ENCODE measurements around the gene LECT2. TPM values are rescaled to one million over a fixed set of nuclear protein-coding genes. Genes with fewer than 3 reads are reported as not detected.

The LECT2 gene
- total RNA-seq, 4 donors from 2014 or later, result not detected

GRCh38 chr5:135913713-135914626, 40.8 kb downstream of the LECT2 start:
- Histone ChIP-seq H3K9me3 (no peaks in the 10 kb centered on the region), H3K4me3 (no peak overlapping the region), H3K4me1 (no peaks in the 10 kb centered on the region), H3K36me3 (no peaks in the 10 kb centered on the region), H3K27ac (no peak overlapping the region), H3K27me3 (no peaks in the 10 kb centered on the region)
- TF ChIP-seq CTCF (IDR thresholded peaks at IDR 0.05), result no peak
- no peak for TF ChIP-seq POLR2A (IDR thresholded peaks at IDR 0.05)
- DNase-seq, result no peak
- intact Hi-C loops (cut with DNase I; ENCODE audit: low total_unique reads), result no loop called here

- no peak for TF ChIP-seq POLR2A (IDR thresholded peaks at IDR 0.05)
- no peak for TF ChIP-seq CTCF (IDR thresholded peaks at IDR 0.05)
- intact Hi-C loops (cut with DNase I; ENCODE audit: low total_unique reads), result no loop called here
- Histone ChIP-seq H3K36me3 (no peaks in the 10 kb centered on the region), H3K27me3 (no peaks in the 10 kb centered on the region), H3K4me3 (no peak overlapping the region), H3K27ac (no peak overlapping the region), H3K9me3 (no peaks in the 10 kb centered on the region), H3K4me1 (no peaks in the 10 kb centered on the region)
- DNase-seq, result no peak
Observed at GRCh38 chr5:135905144-135905543, 49.6 kb downstream of the LECT2 start.

- H3K27me3 ChIP-seq, result peaks cover 0 to 6% of the 10 kb centered on the region in 2 donors
- DNase-seq, result no peak
- intact Hi-C loops (cut with DNase I; ENCODE audit: low total_unique reads), result no loop called here
Observed at GRCh38 chr5:135901633-135902032, 53.1 kb downstream of the LECT2 start.

GRCh38 chr5:135900276-135900675, 54.5 kb downstream of the LECT2 start:
- no peak for DNase-seq
- TF ChIP-seq POLR2A (IDR thresholded peaks at IDR 0.05) (no peak), CTCF (IDR thresholded peaks at IDR 0.05) (no peak)

More at GRCh38 chr5:135901633-135902032, 53.1 kb downstream of the LECT2 start:
- H3K4me1 ChIP-seq, result no peaks in the 10 kb centered on the region
- no peaks in the 10 kb centered on the region for H3K9me3 ChIP-seq
- no peak overlapping the region for H3K4me3 ChIP-seq
- TF ChIP-seq POLR2A (IDR thresholded peaks at IDR 0.05), result no peak
- TF ChIP-seq CTCF (IDR thresholded peaks at IDR 0.05), result no peak
- no peak overlapping the region for H3K27ac ChIP-seq
- H3K36me3 ChIP-seq, result no peaks in the 10 kb centered on the region

GRCh38 chr5:135898651-135899050, 56.1 kb downstream of the LECT2 start:
- DNase-seq, result no peak
- Histone ChIP-seq H3K4me3 (no peak overlapping the region), H3K27me3 (peaks cover 0 to 6% of the 10 kb centered on the region in 2 donors), H3K36me3 (no peaks in the 10 kb centered on the region), H3K9me3 (no peaks in the 10 kb centered on the region), H3K4me1 (no peaks in the 10 kb centered on the region), H3K27ac (no peak overlapping the region)
- TF ChIP-seq CTCF (IDR thresholded peaks at IDR 0.05), result no peak
- TF ChIP-seq POLR2A (IDR thresholded peaks at IDR 0.05), result no peak
- intact Hi-C loops (cut with DNase I; ENCODE audit: low total_unique reads), result no loop called here

More at GRCh38 chr5:135900276-135900675, 54.5 kb downstream of the LECT2 start:
- no peak overlapping the region for H3K27ac ChIP-seq
- H3K9me3 ChIP-seq, result no peaks in the 10 kb centered on the region
- H3K36me3 ChIP-seq, result no peaks in the 10 kb centered on the region
- intact Hi-C loops (cut with DNase I; ENCODE audit: low total_unique reads), result no loop called here
- H3K4me3 ChIP-seq, result no peak overlapping the region
- H3K4me1 ChIP-seq, result no peaks in the 10 kb centered on the region
- H3K27me3 ChIP-seq, result peaks cover 0 to 6% of the 10 kb centered on the region in 2 donors
